Kidney (tissue), 14 donors: ENCODE measurements around the gene CTSE. TPM values are rescaled to one million over a fixed set of nuclear protein-coding genes. Genes with fewer than 3 reads are reported as not detected.

Experiments
- DNase-seq, 5 donors: peaks; one replicate each; pipeline ENCODE4 v3.0.0-alpha.2; 2013 to 2020
- FAIRE-seq: peaks from 2 replicates; lab custom pipeline; 2012; peaks lifted over from hg19 to GRCh38; lab: Jason Lieb, UNC
- H3K27ac ChIP-seq, 2 donors: one replicate each; pipeline ENCODE4 v1.7.0; 2013; ENCODE audit warnings: low read depth in 2 of 2, low read length in 2 of 2, inconsistent platforms in 1 of 2
- H3K27me3 ChIP-seq: one replicate; pipeline ENCODE4 v1.7.1; 2013; ENCODE audit warnings: low read length, inconsistent platforms; ENCODE audit not compliant: control insufficient read depth, insufficient read depth
- H3K36me3 ChIP-seq, 3 donors: one replicate each; pipeline versions ENCODE4 v1.7.0 to v1.7.1; 2013; ENCODE audit warnings: low read length in 3 of 3, control low read depth in 1 of 3, inconsistent platforms in 1 of 3; ENCODE audit not compliant: insufficient read depth in 3 of 3, control insufficient read depth in 2 of 3
- H3K4me1 ChIP-seq, 3 donors: one replicate each; pipeline versions ENCODE4 v1.7.0 to v1.7.1; 2013; ENCODE audit warnings: low read length in 3 of 3, inconsistent platforms in 1 of 3, low read depth in 1 of 3; ENCODE audit not compliant: control insufficient read depth in 2 of 3, insufficient read depth in 2 of 3
- H3K4me3 ChIP-seq, 3 donors: one replicate each; pipeline versions ENCODE4 v1.7.0 to v1.8.1; 2013; ENCODE audit warnings: low read length in 3 of 3, control low read depth in 1 of 3, inconsistent platforms in 1 of 3
- H3K9ac ChIP-seq, 3 donors: one replicate each; pipeline versions ENCODE4 v1.7.0 to v1.7.1; 2013; ENCODE audit warnings: low read length in 3 of 3, control low read depth in 1 of 3, inconsistent platforms in 1 of 3
- H3K9me3 ChIP-seq, 3 donors: one replicate each; pipeline versions ENCODE4 v1.7.0 to v1.7.1; 2013; ENCODE audit warnings: low read length in 3 of 3, control low read depth in 1 of 3, inconsistent platforms in 1 of 3; ENCODE audit not compliant: control insufficient read depth in 2 of 3, insufficient read depth in 1 of 3
- CTCF ChIP-seq: IDR thresholded peaks from 3 replicates; pipeline ENCODE4 v1.5.1; 2012; ENCODE audit warnings: mild to moderate bottlenecking, moderate library complexity, borderline replicate concordance; ENCODE audit not compliant: insufficient read depth; ENCODE audit errors: extremely low read depth
- intact Hi-C: fragments of 100-400 bp; cut with DNase I; formaldehyde crosslinking; loops from one replicate; pipeline ENCODE4 v1.11.1; 2022
- polyA plus RNA-seq: library from polyadenylated mRNA; stranded (reverse); fragments of 350-450 nt; fragmentation: Illumina TruSeq; extraction: RNeasy Lipid Tissue Mini Kit (QIAGEN cat#74804); gene quantifications from one replicate; pipeline ENCODE4 v1.2.3, GENCODE V29; 2014; ENCODE audit warnings: low read depth, low replicate concordance; ENCODE audit not compliant: insufficient read depth
- total RNA-seq: library from RNA; stranded (reverse); fragmentation: NEBNext Ultra II Directional; extraction: Animal tissue kit (Norgen Biotek cat#: 25700); gene quantifications from one replicate; pipeline ENCODE4 v1.2.1, GENCODE V29; 2021
- donor health status: control.
- donor health status: control.
- donor health status: control.
- donor health status: control.
- donor health status: control.
- donor health status: DM: yes; HTN: yes; CAD: no.
- donor health status: Normal renal cell carcinoma (clear cell type).

Gene CTSE
- total and polyA plus RNA-seq, 2 donors from 2014 or later: 1.6 TPM; not detected in 1

DNA sequence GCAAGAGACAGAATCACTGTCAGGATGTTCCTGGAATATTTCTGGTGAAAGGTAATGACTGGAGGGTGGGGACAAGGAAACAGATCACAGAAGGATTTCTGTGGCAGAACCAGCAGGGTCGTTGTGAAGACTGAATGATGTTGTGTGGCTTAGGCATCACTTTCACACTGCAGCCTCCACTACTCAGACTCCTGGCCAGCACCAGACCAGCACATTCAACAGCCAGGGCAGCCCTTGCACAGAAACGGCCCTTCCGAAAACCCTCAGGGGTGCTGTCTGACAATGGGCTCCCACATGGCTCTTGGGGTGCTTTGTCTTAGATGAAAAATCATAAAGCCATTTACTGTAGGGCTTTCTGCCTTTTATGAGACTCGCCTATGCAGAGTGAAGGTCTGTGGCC, 16.7 kb downstream of the CTSE start:
- Histone ChIP-seq H3K36me3 (no peaks in the 10 kb centered on the region), H3K9ac (no peak overlapping the region), H3K27me3 (no peaks in the 10 kb centered on the region), H3K4me3 (no peak overlapping the region), H3K4me1 (peaks cover 0 to 3% (median 0%) of the 10 kb centered on the region in 3 donors), H3K27ac (no peak overlapping the region), H3K9me3 (no peaks in the 10 kb centered on the region)
- FAIRE-seq: no peak
- intact Hi-C loops: no loop called here
- no peak for TF ChIP-seq CTCF
- DNase-seq: no peak

DNA sequence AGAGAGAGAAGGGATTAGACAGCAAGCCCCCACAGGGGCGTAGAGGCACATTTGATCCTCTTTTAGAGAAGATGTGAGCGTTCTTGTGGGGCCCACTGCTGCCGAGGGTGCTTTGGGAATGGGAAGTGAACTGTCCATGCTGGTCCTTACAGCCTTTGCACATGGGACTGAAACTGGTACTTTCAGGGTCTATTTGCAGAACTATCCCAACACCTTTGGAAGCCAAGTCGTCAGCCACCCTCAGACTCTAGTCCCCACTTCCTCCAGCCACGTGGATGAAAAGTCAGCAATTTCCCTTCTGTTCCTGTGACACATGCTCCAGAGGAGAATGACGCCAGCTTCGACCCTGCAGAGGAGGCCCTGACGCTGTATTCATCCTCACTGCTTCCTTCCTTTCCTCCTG, 17.9 kb downstream of the CTSE start:
- no peak for TF ChIP-seq CTCF
- Histone ChIP-seq H3K27me3 (no peaks in the 10 kb centered on the region), H3K27ac (no peak overlapping the region), H3K9ac (no peak overlapping the region), H3K9me3 (no peaks in the 10 kb centered on the region), H3K4me1 (peaks cover 0 to 3% (median 0%) of the 10 kb centered on the region in 3 donors), H3K4me3 (no peak overlapping the region), H3K36me3 (no peaks in the 10 kb centered on the region)
- intact Hi-C loops: no loop called here
- DNase-seq: no peak
- no peak for FAIRE-seq

GRCh38 chr1:206005234-206005633, 18.5 kb downstream of the CTSE start:
- FAIRE-seq (no peak), DNase-seq (no peak)
- no peak for TF ChIP-seq CTCF
- Histone ChIP-seq H3K27me3 (no peaks in the 10 kb centered on the region), H3K9ac (no peak overlapping the region), H3K36me3 (no peaks in the 10 kb centered on the region), H3K27ac (no peak overlapping the region), H3K4me1 (peaks cover 0 to 3% (median 0%) of the 10 kb centered on the region in 3 donors), H3K9me3 (no peaks in the 10 kb centered on the region), H3K4me3 (no peak overlapping the region)
- intact Hi-C loops: no loop called here

DNA sequence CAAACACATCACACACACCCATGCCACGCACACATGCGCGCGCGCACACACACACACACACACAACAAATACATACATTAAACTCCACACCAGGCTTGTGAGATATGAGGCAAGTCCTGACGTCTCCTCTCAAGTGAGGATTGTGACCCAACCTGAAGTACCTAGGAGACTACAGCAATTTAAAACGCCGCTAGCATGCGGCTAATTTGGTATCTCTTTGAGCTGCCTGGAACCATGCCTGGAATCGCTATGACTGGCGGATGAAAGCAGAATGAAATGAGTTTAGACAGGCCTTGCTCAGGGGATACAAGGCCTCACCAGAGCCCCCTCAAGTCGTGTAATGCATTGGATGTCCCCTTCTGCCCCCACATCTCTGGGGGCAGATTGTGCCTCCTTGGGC, 18.9 kb downstream of the CTSE start:
- no peak overlapping the region for H3K9ac ChIP-seq
- no peak for FAIRE-seq
- intact Hi-C loops: no loop called here

More for the DNA sequence above, 18.9 kb downstream of the CTSE start:
- peak in 1 of 5 donors; percentile 21 for DNase-seq
- Histone ChIP-seq H3K36me3 (no peaks in the 10 kb centered on the region), H3K4me1 (peaks cover 0 to 3% (median 0%) of the 10 kb centered on the region in 3 donors), H3K27ac (no peak overlapping the region), H3K27me3 (no peaks in the 10 kb centered on the region), H3K9me3 (no peaks in the 10 kb centered on the region), H3K4me3 (no peak overlapping the region)
- TF ChIP-seq CTCF: no peak
